K562 (cell line): ENCODE data around the gene METTL25B. TPM values are rescaled to one million over a fixed set of nuclear protein-coding genes. Genes with fewer than 3 reads are reported as not detected.

Source experiments
- ARNT ChIP-seq, 2 experiments: fragments of 450-650 bp; IDR thresholded peaks; 2 replicates each; pipeline ENCODE4 v1.6.1; 2016; ENCODE audit warnings: mild to moderate bottlenecking in 1 of 2
- CHD2 ChIP-seq: IDR thresholded peaks from 2 replicates; pipeline ENCODE4 v1.6.1; 2011; ENCODE audit warnings: low read depth, low read length
- CREBBP ChIP-seq: IDR thresholded peaks from one replicate; pipeline ENCODE4 v1.6.1; 2012; ENCODE audit warnings: low read depth, mild to moderate bottlenecking, control low read depth, inconsistent platforms, low read length
- FOXP1 ChIP-seq: sonication (generic); formaldehyde crosslinking; IDR thresholded peaks from 2 replicates; pipeline ENCODE4 v1.8.0; 2022; ENCODE audit warnings: mild to moderate bottlenecking, missing genetic modification reagents
- JUND ChIP-seq, 2 experiments: IDR thresholded peaks; 2 replicates in 1 of 2; 3 replicates in 1 of 2; pipeline ENCODE4 v1.6.1; 2011; ENCODE audit warnings: borderline replicate concordance in 2 of 2, low read depth in 2 of 2, low read length in 2 of 2, improper control_type of control experiment in 1 of 2, missing biosample characterization in 1 of 2, missing genetic modification characterization in 1 of 2, missing genetic modification reagents in 1 of 2
- MEF2A ChIP-seq: IDR thresholded peaks from 2 replicates; pipeline ENCODE4 v1.6.1; 2011; ENCODE audit warnings: low read depth, mild to moderate bottlenecking, low read length, moderate library complexity; ENCODE audit not compliant: control insufficient read depth
- NELFE ChIP-seq: IDR thresholded peaks from 2 replicates; pipeline ENCODE4 v1.6.1; 2011; ENCODE audit warnings: mild to moderate bottlenecking; ENCODE audit not compliant: insufficient read depth, insufficient read length
- NR4A1 ChIP-seq, 2 experiments: fragments of 250-450 bp in 1 of 2; fragments of 450-650 bp in 1 of 2; sonication (Bioruptor Pico) in 1 of 2; IDR thresholded peaks; 2 replicates each; pipeline versions ENCODE4 v1.4.0 to v1.6.1; 2016 to 2020; ENCODE audit warnings: mild to moderate bottlenecking in 2 of 2, missing compliant biosample characterization in 1 of 2, missing genetic modification characterization in 1 of 2, moderate library complexity in 1 of 2
- SPI1 ChIP-seq: IDR thresholded peaks from 2 replicates; pipeline ENCODE4 v1.6.1; 2011; ENCODE audit warnings: low read depth, low read length, control low read depth, borderline replicate concordance
- ZBTB1 ChIP-seq: sonication (generic); formaldehyde crosslinking; IDR thresholded peaks from 2 replicates; pipeline ENCODE4 v1.8.1; 2023; ENCODE audit warnings: missing genetic modification reagents, low read depth, mild to moderate bottlenecking, borderline replicate concordance
- ZFP36 ChIP-seq: fragments of 150-350 bp; IDR thresholded peaks from 2 replicates; pipeline ENCODE4 v1.6.1; 2018; ENCODE audit warnings: low read length, low read depth; ENCODE audit not compliant: partially characterized antibody
- ZNF224 ChIP-seq: sonication (generic); formaldehyde crosslinking; IDR thresholded peaks from 2 replicates; pipeline ENCODE4 v1.8.0; 2022; ENCODE audit warnings: mild to moderate bottlenecking, missing genetic modification reagents
- ZNF445 ChIP-seq: fragments of 250-450 bp; sonication (Bioruptor Pico); IDR thresholded peaks from 2 replicates; pipeline ENCODE4 v1.4.0; 2020; ENCODE audit warnings: low read depth, mild to moderate bottlenecking, moderate library complexity
- ZNF76 ChIP-seq: fragments of 250-450 bp; sonication (Bioruptor Pico); IDR thresholded peaks from 2 replicates; pipeline ENCODE4 v1.4.0; 2020; ENCODE audit warnings: mild to moderate bottlenecking, moderate library complexity, borderline replicate concordance
- ZNF830 ChIP-seq: fragments of 250-450 bp; sonication (Bioruptor Pico); IDR thresholded peaks from 2 replicates; pipeline ENCODE4 v1.5.0; 2021; ENCODE audit warnings: mild to moderate bottlenecking
- polyA plus RNA-seq, 8 experiments: library from polyadenylated mRNA; depleted of rRNA in 4 of 8; stranded (reverse) in 5 of 8; unstranded in 3 of 8; fragments of >200 nt; fragmentation: Nextera tagmentation in 2 of 8; fragmentation: Illumina TruSeq in 1 of 8; extraction: Ambion mirVana in 2 of 8; extraction: Trizol in 1 of 8; gene quantifications; 2 replicates each; pipeline versions ENCODE4 v1.2.1 to v1.2.3, GENCODE V29; 2011 to 2014; ENCODE audit warnings: inconsistent platforms in 1 of 8, missing spikeins in 1 of 8
- total RNA-seq, 7 experiments: library from RNA; depleted of rRNA in 6 of 7; stranded (reverse); fragments of >200 nt in 6 of 7; fragmentation: Illumina TruSeq in 2 of 7; extraction: Trizol in 2 of 7; gene quantifications; 2 replicates each; pipeline versions ENCODE4 v1.2.1 to v1.2.3, GENCODE V29; 2011 to 2021; ENCODE audit warnings: low replicate concordance in 1 of 7
- TF ChIP-seq, protein P1 (sequence below): sonication (generic); formaldehyde crosslinking; IDR thresholded peaks from 2 replicates; pipeline ENCODE4 v1.8.1; 2022; ENCODE audit warnings: missing genetic modification reagents
- TF ChIP-seq, protein P2 (sequence below): fragments of 250-450 bp; sonication (Bioruptor Pico); IDR thresholded peaks from 2 replicates; pipeline ENCODE4 v1.4.0; 2020; ENCODE audit warnings: mild to moderate bottlenecking
- TF ChIP-seq, protein P3 (sequence below): IDR thresholded peaks from 3 replicates; pipeline ENCODE4 v1.6.1; 2011; ENCODE audit warnings: borderline replicate concordance, mild to moderate bottlenecking, moderate library complexity; ENCODE audit not compliant: insufficient read length; ENCODE audit errors: extremely low read depth
- TF ChIP-seq, protein P4 (sequence below): fragments of 250-450 bp; sonication (Bioruptor Pico); IDR thresholded peaks from 2 replicates; pipeline ENCODE4 v1.8.0; 2021; ENCODE audit warnings: mild to moderate bottlenecking, moderate library complexity

The METTL25B gene
- total and polyA plus RNA-seq, 9 of the 15 experiments (the other 6 are each of a cell fraction or from before 2014, with no cell fraction given): 7.7 to 48.3 (median 33.1) TPM

DNA sequence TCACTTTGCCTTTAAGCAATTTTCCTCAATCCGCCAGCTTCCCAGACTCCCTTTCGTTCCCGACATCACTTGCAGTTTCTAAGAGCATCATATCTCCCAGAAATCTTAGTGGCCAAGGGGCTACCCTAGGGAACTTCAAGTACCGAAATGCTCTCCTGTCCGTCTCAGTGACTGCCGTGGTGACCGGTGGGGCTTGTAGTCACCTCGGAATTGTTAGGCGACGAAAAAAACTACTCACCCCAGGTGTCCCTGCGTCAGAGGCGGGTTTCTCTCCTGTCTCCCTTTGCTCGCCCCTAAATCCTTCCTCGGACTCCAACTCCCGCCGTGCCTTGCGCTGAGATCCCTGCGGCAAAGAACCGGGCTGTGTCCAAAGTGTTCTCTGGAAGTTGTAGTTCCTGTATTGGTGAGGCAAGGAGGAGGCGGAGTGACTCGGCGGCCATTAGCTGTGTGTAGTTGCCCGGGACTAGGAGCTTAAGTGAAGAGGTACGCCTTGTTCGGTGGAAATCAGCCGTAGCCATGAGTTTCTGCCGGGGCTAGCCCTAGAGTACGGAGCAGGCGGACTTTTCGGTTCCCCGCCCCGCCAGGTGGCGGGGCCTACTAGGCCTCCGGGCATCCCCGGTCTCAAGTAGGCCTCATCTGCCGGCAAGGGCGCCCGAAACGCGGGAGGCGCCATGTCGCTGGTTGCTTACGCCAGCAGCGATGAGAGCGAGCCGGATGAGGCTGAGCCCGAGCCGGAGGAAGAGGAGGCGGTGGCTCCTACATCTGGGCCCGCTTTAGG is 39.0 kb downstream of the METTL25B start, which contains the start of gene PRCC (continued):
- peak; percentile 79; the same call in 1 of the 2 replicates for TF ChIP-seq ZBTB1 (CRISPR knock-in tag)
- TF ChIP-seq FOXP1: peak; percentile 95
- TF ChIP-seq ZNF445 (CRISPR knock-in tag): no peak
- no peak for TF ChIP-seq CREBBP
- TF ChIP-seq NR4A1 (CRISPR knock-in tag; IDR thresholded peaks at IDR 0.05): no peak
- peak; percentile 78 for TF ChIP-seq NR4A1 (tag; IDR thresholded peaks at IDR 0.05)
- no peak for TF ChIP-seq ZFP36
- peak in 1 of 2 experiments; percentile 92; a peak in 2 of 4 replicates for TF ChIP-seq ARNT (IDR thresholded peaks at IDR 0.05)
- TF ChIP-seq NELFE: no peak
- TF ChIP-seq CHD2: peak; percentile 58
- TF ChIP-seq, protein P1, sequence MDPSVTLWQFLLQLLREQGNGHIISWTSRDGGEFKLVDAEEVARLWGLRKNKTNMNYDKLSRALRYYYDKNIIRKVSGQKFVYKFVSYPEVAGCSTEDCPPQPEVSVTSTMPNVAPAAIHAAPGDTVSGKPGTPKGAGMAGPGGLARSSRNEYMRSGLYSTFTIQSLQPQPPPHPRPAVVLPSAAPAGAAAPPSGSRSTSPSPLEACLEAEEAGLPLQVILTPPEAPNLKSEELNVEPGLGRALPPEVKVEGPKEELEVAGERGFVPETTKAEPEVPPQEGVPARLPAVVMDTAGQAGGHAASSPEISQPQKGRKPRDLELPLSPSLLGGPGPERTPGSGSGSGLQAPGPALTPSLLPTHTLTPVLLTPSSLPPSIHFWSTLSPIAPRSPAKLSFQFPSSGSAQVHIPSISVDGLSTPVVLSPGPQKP (CRISPR knock-in tag): no peak
- TF ChIP-seq, protein P2, sequence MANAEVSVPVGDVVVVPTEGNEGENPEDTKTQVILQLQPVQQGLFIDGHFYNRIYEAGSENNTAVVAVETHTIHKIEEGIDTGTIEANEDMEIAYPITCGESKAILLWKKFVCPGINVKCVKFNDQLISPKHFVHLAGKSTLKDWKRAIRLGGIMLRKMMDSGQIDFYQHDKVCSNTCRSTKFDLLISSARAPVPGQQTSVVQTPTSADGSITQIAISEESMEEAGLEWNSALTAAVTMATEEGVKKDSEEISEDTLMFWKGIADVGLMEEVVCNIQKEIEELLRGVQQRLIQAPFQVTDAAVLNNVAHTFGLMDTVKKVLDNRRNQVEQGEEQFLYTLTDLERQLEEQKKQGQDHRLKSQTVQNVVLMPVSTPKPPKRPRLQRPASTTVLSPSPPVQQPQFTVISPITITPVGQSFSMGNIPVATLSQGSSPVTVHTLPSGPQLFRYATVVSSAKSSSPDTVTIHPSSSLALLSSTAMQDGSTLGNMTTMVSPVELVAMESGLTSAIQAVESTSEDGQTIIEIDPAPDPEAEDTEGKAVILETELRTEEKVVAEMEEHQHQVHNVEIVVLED (CRISPR knock-in tag): peak; percentile 50
- TF ChIP-seq ZNF76 (CRISPR knock-in tag): peak; percentile 82; the same call in 1 of the 2 replicates
- TF ChIP-seq, protein P3, sequence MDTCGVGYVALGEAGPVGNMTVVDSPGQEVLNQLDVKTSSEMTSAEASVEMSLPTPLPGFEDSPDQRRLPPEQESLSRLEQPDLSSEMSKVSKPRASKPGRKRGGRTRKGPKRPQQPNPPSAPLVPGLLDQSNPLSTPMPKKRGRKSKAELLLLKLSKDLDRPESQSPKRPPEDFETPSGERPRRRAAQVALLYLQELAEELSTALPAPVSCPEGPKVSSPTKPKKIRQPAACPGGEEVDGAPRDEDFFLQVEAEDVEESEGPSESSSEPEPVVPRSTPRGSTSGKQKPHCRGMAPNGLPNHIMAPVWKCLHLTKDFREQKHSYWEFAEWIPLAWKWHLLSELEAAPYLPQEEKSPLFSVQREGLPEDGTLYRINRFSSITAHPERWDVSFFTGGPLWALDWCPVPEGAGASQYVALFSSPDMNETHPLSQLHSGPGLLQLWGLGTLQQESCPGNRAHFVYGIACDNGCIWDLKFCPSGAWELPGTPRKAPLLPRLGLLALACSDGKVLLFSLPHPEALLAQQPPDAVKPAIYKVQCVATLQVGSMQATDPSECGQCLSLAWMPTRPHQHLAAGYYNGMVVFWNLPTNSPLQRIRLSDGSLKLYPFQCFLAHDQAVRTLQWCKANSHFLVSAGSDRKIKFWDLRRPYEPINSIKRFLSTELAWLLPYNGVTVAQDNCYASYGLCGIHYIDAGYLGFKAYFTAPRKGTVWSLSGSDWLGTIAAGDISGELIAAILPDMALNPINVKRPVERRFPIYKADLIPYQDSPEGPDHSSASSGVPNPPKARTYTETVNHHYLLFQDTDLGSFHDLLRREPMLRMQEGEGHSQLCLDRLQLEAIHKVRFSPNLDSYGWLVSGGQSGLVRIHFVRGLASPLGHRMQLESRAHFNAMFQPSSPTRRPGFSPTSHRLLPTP: no peak
- TF ChIP-seq ZNF830: no peak
- peak; percentile 77; the same call in 1 of the 2 replicates for TF ChIP-seq ZNF224 (CRISPR knock-in tag)
- peak; percentile 62; the same call in 1 of the 2 replicates for TF ChIP-seq JUND (IDR thresholded peaks at IDR 0.05; ENCODE audit: borderline replicate concordance, low read depth, low read length)
- peak; percentile 66; the same call in 2 of the 3 replicates for TF ChIP-seq JUND (tag; IDR thresholded peaks at IDR 0.05; ENCODE audit: borderline replicate concordance, low read depth, low read length)
- no peak for TF ChIP-seq MEF2A
- TF ChIP-seq, protein P4, sequence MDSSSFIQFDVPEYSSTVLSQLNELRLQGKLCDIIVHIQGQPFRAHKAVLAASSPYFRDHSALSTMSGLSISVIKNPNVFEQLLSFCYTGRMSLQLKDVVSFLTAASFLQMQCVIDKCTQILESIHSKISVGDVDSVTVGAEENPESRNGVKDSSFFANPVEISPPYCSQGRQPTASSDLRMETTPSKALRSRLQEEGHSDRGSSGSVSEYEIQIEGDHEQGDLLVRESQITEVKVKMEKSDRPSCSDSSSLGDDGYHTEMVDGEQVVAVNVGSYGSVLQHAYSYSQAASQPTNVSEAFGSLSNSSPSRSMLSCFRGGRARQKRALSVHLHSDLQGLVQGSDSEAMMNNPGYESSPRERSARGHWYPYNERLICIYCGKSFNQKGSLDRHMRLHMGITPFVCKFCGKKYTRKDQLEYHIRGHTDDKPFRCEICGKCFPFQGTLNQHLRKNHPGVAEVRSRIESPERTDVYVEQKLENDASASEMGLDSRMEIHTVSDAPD (CRISPR knock-in tag): no peak
- no peak for TF ChIP-seq SPI1
